Natural killer cell (primary cell): ENCODE data around the gene FKBP8. TPM values are rescaled to one million over a fixed set of nuclear protein-coding genes. Genes with fewer than 3 reads are reported as not detected.

Experiments used
- ATAC-seq, 3 donors: fragments of 150-1000 bp in 2 of 3; fragments of 200-7000 bp in 1 of 3; cut with Tn5 transposase; 1 replicate in 1 of 3; 2 replicates in 2 of 3; pipeline ENCODE4 v1.10.0; 2021; ENCODE audit warnings: mild to moderate bottlenecking in 2 of 3, moderate library complexity in 2 of 3
- DNase-seq, 2 donors: peaks; one replicate each; pipeline versions ENCODE4 v3.0.0 to v3.0.0-alpha.2; 2013 to 2021; ENCODE audit warnings: mixed read lengths in 1 of 2
- H3K27ac ChIP-seq: one replicate; pipeline ENCODE4 v1.5.1; 2013; ENCODE audit warnings: mild to moderate bottlenecking, low read length
- H3K27me3 ChIP-seq: one replicate; pipeline ENCODE4 v1.6.1; 2013; ENCODE audit warnings: low read length; ENCODE audit not compliant: control insufficient read depth, insufficient read depth
- H3K36me3 ChIP-seq: one replicate; pipeline ENCODE4 v1.6.1; 2013; ENCODE audit warnings: low read length; ENCODE audit not compliant: control insufficient read depth, insufficient read depth
- H3K4me1 ChIP-seq: one replicate; pipeline ENCODE4 v1.6.1; 2013; ENCODE audit warnings: low read length; ENCODE audit not compliant: control insufficient read depth, insufficient read depth
- H3K4me3 ChIP-seq: one replicate; pipeline ENCODE4 v1.5.1; 2013; ENCODE audit warnings: low read length
- H3K9me3 ChIP-seq: one replicate; pipeline ENCODE4 v1.6.1; 2013; ENCODE audit warnings: low read length; ENCODE audit not compliant: control insufficient read depth, insufficient read depth
- H3K27ac Mint-ChIP-seq, 2 donors: one replicate each; pipeline ENCODE4 v1.8.0; 2022; ENCODE audit warnings: mild to moderate bottlenecking in 2 of 2, mixed read lengths in 2 of 2, moderate library complexity in 1 of 2
- H3K27me3 Mint-ChIP-seq, 2 donors: one replicate each; pipeline ENCODE4 v1.8.0; 2022; ENCODE audit warnings: low read depth in 2 of 2, mixed read lengths in 2 of 2
- H3K36me3 Mint-ChIP-seq: one replicate; pipeline ENCODE4 v1.8.0; 2022; ENCODE audit warnings: mixed read lengths
- H3K4me1 Mint-ChIP-seq, 2 donors: one replicate each; pipeline ENCODE4 v1.8.0; 2022; ENCODE audit warnings: mixed read lengths in 2 of 2
- H3K4me3 Mint-ChIP-seq: one replicate; pipeline ENCODE4 v1.8.0; 2022; ENCODE audit warnings: mild to moderate bottlenecking, moderate library complexity, mixed read lengths
- H3K9me3 Mint-ChIP-seq, 2 donors: one replicate each; pipeline ENCODE4 v1.8.0; 2022; ENCODE audit warnings: mixed read lengths in 2 of 2
- WGBS: methylation state at CpG from one replicate; pipeline ENCODE4 v1.1.7; 2013; ENCODE audit warnings: missing lambda C conversion rate; ENCODE audit not compliant: insufficient coverage; 5-methylcytosine and 5-hydroxymethylcytosine counted together
- intact Hi-C: fragments of 100-400 bp; cut with micrococcal nuclease; formaldehyde crosslinking; loops from one replicate; pipeline ENCODE4 v1.14.2; 2022
- total RNA-seq, 4 donors: library from RNA; stranded (reverse); fragments of 120-200 nt in 1 of 4; gene quantifications; one replicate each; pipeline versions ENCODE4 v1.2.3 to v1.2.4, GENCODE V29; 2013 to 2022
- TF ChIP-seq, protein P1 (sequence below): fragments of 200-600 bp; IDR thresholded peaks from one replicate; pipeline ENCODE4 v1.8.0; 2022; ENCODE audit warnings: antibody characterized with exemption

Gene FKBP8
- total RNA-seq, 3 donors from 2014 or later (not counting 1 experiment from before 2014, with no cell fraction given): 149 to 179 (median 162) TPM

DNA sequence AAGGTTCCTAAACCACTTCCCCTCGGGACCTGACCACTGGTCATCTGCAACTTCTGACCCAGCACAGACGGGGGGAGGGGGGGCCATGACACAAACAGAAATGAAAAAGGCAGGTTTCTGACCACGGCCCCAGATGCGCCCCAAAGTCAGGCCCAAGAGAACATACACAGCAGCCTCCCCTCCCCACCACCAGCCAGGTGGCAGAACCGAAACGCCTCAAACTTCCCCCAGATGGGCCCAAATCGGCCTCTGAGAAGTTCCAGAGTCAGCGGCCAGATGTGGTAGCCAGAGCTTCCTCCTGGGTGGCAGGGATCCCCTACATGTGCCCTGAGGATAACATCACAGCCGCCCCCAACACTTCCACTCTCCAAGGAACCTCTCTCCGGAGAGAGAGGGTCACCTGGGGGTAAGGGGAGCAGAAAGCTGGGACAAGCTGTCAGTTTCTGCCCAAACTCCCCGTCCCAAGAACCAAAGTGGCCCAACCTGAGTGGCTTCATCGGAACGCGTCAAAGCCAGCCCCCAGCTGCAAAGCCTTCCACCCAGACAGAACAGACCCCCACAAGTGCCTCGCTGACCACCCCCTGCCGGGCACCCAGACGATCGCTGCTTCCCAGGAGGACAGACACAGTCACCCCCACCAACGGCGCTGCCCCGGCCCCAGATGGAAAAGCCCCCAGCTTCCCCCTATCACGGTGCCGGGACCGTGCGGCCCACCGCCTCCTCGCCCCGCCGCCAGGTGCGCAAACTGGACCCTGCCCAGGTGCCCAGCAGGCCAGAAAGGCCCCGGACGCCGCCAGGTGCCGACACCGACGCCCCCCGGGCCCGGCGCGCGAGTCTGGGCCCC lies 22.3 kb downstream of the FKBP8 start:
- ATAC-seq: no peak
- Mint-ChIP-seq H3K9me3 (no peaks in the 10 kb centered on the region), H3K36me3 (no peaks in the 10 kb centered on the region), H3K4me1 (peaks cover 30 to 32% of the 10 kb centered on the region in 2 donors), H3K27ac (peak overlapping the region; percentile 92 to 98), H3K4me3 (peak overlapping the region; percentile 91), H3K27me3 (no peaks in the 10 kb centered on the region)
- peak overlapping the region; percentile 96 for H3K4me3 ChIP-seq
- peak overlapping the region; percentile 98 for H3K27ac ChIP-seq
- TF ChIP-seq, protein P1, sequence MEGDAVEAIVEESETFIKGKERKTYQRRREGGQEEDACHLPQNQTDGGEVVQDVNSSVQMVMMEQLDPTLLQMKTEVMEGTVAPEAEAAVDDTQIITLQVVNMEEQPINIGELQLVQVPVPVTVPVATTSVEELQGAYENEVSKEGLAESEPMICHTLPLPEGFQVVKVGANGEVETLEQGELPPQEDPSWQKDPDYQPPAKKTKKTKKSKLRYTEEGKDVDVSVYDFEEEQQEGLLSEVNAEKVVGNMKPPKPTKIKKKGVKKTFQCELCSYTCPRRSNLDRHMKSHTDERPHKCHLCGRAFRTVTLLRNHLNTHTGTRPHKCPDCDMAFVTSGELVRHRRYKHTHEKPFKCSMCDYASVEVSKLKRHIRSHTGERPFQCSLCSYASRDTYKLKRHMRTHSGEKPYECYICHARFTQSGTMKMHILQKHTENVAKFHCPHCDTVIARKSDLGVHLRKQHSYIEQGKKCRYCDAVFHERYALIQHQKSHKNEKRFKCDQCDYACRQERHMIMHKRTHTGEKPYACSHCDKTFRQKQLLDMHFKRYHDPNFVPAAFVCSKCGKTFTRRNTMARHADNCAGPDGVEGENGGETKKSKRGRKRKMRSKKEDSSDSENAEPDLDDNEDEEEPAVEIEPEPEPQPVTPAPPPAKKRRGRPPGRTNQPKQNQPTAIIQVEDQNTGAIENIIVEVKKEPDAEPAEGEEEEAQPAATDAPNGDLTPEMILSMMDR: no peak
- peaks cover 44% of the 10 kb centered on the region for H3K4me1 ChIP-seq
- H3K9me3 ChIP-seq: no peaks in the 10 kb centered on the region
- WGBS: under 1% methylated on average over 39 of the region's 41 CpGs
- intact Hi-C loops: loop anchor here (5.0 kb wide), 1 partner anchor 311 kb away; the partner anchor contains the start of gene UPF1
- no peaks in the 10 kb centered on the region for H3K36me3 ChIP-seq
- H3K27me3 ChIP-seq: no peaks in the 10 kb centered on the region
- peak; percentile 36 to 57 for DNase-seq

DNA sequence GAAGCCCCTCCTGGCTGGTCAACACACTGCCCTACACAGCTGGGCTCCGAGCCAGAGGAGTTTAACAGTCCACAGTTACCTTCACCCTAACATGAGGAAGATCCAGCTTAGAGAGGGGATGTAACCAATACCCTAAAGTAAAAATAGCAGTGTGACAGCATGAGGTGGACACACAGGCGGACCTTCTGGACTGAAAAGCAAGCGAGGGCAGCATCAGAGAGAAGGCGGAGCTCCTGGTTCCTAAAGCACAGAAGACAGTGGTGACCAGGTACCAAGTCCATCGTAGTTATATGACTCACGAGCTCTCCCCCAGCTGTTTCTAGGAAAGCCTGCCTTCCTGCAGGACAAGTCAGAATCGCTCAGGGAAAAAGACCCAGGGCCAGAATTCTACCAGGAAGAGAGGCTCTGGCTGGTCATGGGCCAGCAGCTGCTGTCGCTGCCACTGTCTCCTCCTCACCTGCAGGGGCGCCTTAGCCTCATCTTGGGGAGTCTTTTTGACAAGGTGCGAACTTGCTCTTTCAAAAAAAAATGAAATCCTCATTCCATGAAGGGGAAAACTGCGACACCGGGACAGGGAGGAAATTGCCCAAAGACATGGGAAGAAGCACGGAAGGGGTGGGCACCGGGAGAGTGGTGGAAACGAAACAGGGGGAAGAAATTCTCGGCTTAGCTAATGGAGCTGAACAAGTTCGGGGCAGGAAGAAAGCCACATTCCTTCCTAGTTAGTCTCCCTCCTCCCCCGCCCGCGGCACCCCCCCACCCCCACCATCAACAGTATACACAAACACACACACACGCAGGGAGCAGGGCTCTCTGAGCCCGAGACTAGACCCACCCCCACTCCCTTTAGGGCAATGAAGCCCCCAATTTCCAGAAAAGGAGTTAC lies 23.2 kb downstream of the FKBP8 start:
- ATAC-seq: no peak
- H3K27me3 ChIP-seq: no peaks in the 10 kb centered on the region

DNA sequence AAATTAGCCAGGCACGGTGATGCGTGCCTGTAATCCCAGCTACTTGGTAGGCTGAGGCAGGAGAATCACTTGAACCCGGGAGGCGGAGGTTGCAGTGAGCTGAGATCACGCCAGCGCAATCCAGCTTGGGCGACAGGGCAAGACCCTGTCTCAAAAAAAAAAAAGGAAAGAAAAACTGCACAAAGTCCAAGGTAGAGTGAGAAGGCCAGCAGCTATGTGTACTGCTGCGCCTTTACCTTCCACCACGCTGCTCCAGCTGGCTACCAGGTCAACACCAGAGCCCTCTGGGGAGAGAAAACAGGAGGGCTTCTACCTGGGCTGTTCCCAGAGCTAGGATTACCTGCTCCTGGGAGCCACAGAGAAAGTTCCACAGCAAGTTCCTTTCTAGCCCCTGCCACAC lies 24.7 kb downstream of the FKBP8 start:
- Mint-ChIP-seq H3K4me3 (no peak overlapping the region), H3K27ac (no peak overlapping the region), H3K4me1 (peaks cover 47 to 51% of the 10 kb centered on the region in 2 donors), H3K36me3 (no peaks in the 10 kb centered on the region), H3K27me3 (no peaks in the 10 kb centered on the region), H3K9me3 (no peaks in the 10 kb centered on the region)
- H3K36me3 ChIP-seq: no peaks in the 10 kb centered on the region
- ATAC-seq (no peak), DNase-seq (no peak)
- no peaks in the 10 kb centered on the region for H3K27me3 ChIP-seq
- 94% methylated on average over 9 of the region's 9 CpGs for WGBS
- TF ChIP-seq, protein P1: no peak
- no peak overlapping the region for H3K4me3 ChIP-seq
- intact Hi-C loops: no loop called here
- no peak overlapping the region for H3K27ac ChIP-seq
- H3K4me1 ChIP-seq: peaks cover 65% of the 10 kb centered on the region
- H3K9me3 ChIP-seq: no peaks in the 10 kb centered on the region

More for the DNA sequence above, 23.2 kb downstream of the FKBP8 start:
- Histone ChIP-seq H3K9me3 (no peaks in the 10 kb centered on the region), H3K4me1 (peaks cover 53% of the 10 kb centered on the region), H3K4me3 (peak overlapping the region; percentile 96), H3K36me3 (no peaks in the 10 kb centered on the region), H3K27ac (peak overlapping the region; percentile 98)
- Mint-ChIP-seq H3K9me3 (no peaks in the 10 kb centered on the region), H3K36me3 (no peaks in the 10 kb centered on the region), H3K27ac (peak overlapping the region; percentile 92 to 98), H3K4me3 (peak overlapping the region; percentile 91), H3K27me3 (no peaks in the 10 kb centered on the region), H3K4me1 (peaks cover 38 to 40% of the 10 kb centered on the region in 2 donors)
- DNase-seq: peak; percentile 49 to 80
- TF ChIP-seq, protein P1: peak; percentile 66
- 22% methylated on average over 17 of the region's 22 CpGs for WGBS
- intact Hi-C loops: loop anchor here (5.0 kb wide), 1 partner anchor 312 kb away; the partner anchor contains the start of gene UPF1
